Upper lobe of left lung (tissue), 4 donors: ENCODE measurements around the gene CDK6.

ENCODE experiments used
- EP300 ChIP-seq, 4 donors: sonication (generic); formaldehyde crosslinking; IDR thresholded peaks; one replicate each; pipeline ENCODE4 v1.5.1; 2017; ENCODE audit warnings: antibody characterized with exemption in 4 of 4, control low read depth in 2 of 4
- POLR2A ChIP-seq, 4 donors: fragments of 450-650 bp; IDR thresholded peaks; one replicate each; pipeline ENCODE4 v1.5.1; 2016 to 2017; ENCODE audit warnings: antibody characterized with exemption in 4 of 4, mild to moderate bottlenecking in 2 of 4
- POLR2AphosphoS5 ChIP-seq, 2 donors: sonication (generic); formaldehyde crosslinking; IDR thresholded peaks; one replicate each; pipeline ENCODE4 v1.5.1; 2017; ENCODE audit warnings: antibody characterized with exemption in 2 of 2
- TF ChIP-seq, protein P1 (sequence below), 6 experiments: fragments of 450-650 bp in 4 of 6; fragments of 200-600 bp in 2 of 6; sonication (generic) in 2 of 6; IDR thresholded peaks; one replicate each; pipeline ENCODE4 v1.5.1; 2016 to 2019; ENCODE audit warnings: antibody characterized with exemption in 6 of 6

DNA sequence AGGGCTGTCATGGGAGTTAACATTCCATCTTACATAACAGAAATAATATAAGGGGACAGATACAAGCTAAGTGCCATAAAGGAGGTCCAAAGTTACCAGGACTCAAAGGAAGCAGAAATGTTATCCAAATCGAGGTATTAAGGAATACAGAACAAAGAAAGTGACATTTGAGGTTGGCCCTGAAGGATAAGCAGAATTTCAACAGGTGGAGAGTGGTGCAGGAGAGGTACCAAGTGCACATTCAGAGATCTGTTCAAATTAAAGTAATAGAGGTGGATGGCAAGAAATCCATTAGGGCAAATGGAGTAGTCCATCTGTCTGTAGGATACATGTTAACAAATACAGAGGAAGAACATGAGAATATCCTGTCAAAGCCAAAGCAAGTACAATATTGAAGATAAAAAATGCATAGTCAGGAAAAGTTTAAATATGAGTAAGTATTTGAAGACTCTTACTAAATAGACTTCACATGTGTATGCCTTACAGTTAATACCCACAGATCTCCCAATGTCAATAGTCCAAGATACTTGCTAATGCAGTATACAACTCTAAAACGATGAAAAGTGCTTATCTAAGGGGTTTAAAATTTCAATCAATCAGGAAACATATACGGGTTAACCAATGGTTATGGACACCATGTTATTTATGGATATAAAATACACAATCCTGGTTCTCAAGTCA is 10.0 kb downstream of the CDK6 start:
- TF ChIP-seq, protein P1, sequence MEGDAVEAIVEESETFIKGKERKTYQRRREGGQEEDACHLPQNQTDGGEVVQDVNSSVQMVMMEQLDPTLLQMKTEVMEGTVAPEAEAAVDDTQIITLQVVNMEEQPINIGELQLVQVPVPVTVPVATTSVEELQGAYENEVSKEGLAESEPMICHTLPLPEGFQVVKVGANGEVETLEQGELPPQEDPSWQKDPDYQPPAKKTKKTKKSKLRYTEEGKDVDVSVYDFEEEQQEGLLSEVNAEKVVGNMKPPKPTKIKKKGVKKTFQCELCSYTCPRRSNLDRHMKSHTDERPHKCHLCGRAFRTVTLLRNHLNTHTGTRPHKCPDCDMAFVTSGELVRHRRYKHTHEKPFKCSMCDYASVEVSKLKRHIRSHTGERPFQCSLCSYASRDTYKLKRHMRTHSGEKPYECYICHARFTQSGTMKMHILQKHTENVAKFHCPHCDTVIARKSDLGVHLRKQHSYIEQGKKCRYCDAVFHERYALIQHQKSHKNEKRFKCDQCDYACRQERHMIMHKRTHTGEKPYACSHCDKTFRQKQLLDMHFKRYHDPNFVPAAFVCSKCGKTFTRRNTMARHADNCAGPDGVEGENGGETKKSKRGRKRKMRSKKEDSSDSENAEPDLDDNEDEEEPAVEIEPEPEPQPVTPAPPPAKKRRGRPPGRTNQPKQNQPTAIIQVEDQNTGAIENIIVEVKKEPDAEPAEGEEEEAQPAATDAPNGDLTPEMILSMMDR (IDR thresholded peaks at IDR 0.05): no peak
- no peak for TF ChIP-seq EP300 (IDR thresholded peaks at IDR 0.05)
- TF ChIP-seq POLR2A (IDR thresholded peaks at IDR 0.05): no peak
- no peak for TF ChIP-seq POLR2AphosphoS5 (IDR thresholded peaks at IDR 0.05)
